Stimulated activated CD4-positive, alpha-beta T cell treated with anti-CD3 and anti-CD28 coated beads, Interleukin-4, amount 100 ng/mL, for 48 hours (primary cell): ENCODE measurements around the gene GPR157.
"Not testable (repeated sequence)": the region's sequence is repeated elsewhere in the genome, so short reads cannot be mapped to it uniquely, and the experiment has no call there.

Experiments used
- DNase-seq, 2 donors: peaks; one replicate each; pipeline ENCODE4 v3.0.0-alpha.2; 2020; ENCODE audit warnings: low read depth in 2 of 2

GPR157 gene

DNA sequence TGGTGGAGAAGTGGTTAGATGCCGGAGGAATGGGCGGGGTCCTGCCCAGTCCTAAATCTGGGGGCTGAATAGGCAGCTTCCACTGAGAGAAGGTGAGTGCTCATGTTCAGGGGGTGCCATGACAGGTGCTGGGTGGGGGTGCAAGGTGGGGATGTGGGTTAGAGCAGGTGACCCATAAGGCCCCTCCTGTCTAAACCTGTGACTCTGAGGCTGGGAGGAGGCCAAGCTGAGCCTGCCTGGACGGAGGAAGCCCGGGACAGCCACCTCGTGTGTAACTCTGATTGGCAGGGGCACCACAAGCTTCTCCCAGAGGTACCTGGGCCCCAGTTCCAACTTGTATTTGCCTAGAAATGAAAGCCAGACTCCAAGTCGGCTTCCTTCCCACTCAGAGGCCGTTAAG, 10.7 kb downstream of the GPR157 start:
- no peak for DNase-seq

- no peak for DNase-seq
Measured at GRCh38 chr1:9115351-9116205, 13.3 kb downstream of the GPR157 start.

- DNase-seq: no peak
Measured at GRCh38 chr1:9112961-9113880, 15.7 kb downstream of the GPR157 start.

DNA sequence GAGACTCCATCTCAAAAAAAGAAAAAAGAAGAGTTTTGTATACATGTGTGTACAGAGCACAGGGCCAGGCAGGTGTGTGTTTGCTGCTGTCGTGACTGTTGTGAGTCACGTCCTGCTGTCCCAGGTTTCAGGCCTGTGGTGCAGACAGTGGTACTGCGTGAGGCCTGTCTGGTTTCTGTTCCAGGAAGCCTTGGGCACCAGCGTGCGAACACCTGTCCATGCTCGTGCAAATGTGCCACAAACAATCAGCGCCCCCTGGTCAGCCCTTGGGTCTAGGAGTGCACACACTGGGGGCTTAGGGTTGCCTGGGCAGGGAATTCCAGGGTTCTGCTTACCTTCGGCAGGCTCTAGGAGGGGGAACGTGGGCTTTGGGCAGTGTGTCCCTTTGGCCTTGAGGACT, 16.9 kb downstream of the GPR157 start:
- DNase-seq: no peak

DNA sequence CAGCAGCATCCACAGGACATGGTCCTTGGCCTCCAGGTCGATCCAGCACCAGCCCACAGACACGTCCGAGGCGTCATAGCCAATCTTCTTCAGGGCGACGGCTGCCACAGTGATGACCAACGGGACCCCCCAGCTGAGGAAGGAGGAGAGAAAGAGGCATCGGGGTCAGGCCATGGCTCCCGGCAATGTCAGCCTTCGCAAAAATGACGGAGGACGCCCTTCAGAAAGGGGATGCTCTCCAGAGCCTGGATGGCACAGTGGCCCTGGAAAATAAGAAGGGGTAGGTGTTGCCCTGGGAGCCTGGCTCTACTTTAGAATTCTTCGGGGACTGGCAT, 17.6 kb downstream of the GPR157 start:
- DNase-seq: no peak

DNA sequence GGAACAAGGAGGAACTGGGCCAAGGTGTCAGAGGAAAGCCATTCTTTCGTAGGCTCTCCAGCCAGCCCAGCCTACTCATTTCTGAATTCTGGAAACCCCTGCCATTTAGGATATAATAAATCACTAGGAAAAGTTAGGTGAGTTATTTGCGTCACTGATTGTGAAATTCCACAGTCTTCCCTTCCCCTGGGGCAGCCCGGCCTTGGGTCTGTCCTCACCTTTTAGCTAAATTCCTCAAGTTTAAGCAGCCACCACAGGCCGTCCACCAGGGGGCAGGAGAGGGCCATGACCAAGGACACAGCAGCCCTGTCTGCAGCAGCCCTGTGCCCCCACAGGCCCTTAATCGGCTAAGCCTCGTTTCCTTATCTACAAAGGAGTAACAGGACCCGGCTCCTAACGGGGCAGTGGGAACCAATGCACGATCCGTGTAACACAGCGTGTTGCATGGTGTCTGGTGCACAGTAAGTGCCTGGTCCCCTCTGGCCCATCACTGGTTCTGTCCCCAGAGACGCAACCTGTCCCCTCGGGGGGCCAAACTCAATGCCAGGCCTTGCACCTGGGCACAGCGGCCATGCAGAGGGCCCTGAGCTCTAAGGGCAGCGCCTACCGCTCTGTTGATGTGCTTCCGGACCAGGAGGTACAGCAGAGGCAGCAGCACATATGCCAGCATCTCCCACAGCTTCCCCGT, 18.1 kb downstream of the GPR157 start:
- peak; percentile 83 to 90 for DNase-seq

DNA sequence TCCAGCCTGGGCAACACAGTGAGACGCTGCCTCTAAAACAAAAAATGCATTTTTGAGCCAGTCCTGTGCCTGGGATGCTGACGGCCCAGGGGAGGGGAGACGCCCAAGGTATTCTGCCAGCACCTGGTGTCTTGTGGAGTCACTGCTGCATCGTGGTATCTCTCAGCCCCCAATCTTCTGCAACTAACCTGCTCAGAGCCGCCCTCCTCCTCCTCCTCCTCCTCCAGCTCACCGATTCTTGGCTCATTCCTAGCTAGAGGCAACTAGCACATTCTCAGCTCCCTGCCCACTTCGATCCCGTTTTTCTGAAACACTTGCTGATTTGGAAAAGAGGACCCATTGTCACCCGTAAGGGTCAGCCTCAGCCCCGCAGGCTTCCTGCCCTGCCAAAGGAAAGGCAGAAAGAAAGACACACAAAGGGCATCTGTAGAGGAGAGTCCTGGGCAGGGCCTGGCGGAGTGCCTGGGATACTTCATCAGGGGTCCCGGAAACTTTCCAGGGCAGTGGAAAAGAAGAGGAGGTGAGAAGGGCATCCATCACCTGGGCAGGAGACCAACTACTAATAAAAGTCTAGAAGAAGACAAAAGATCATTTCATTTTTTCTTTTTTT, 20.7 kb downstream of the GPR157 start:
- no peak for DNase-seq

GRCh38 chr1:9107136-9107535, 21.8 kb downstream of the GPR157 start:
- DNase-seq: no peak

GRCh38 chr1:9106286-9106685, 22.6 kb downstream of the GPR157 start:
- DNase-seq: no peak

GRCh38 chr1:9105336-9105867, 23.5 kb downstream of the GPR157 start:
- no peak for DNase-seq

DNA sequence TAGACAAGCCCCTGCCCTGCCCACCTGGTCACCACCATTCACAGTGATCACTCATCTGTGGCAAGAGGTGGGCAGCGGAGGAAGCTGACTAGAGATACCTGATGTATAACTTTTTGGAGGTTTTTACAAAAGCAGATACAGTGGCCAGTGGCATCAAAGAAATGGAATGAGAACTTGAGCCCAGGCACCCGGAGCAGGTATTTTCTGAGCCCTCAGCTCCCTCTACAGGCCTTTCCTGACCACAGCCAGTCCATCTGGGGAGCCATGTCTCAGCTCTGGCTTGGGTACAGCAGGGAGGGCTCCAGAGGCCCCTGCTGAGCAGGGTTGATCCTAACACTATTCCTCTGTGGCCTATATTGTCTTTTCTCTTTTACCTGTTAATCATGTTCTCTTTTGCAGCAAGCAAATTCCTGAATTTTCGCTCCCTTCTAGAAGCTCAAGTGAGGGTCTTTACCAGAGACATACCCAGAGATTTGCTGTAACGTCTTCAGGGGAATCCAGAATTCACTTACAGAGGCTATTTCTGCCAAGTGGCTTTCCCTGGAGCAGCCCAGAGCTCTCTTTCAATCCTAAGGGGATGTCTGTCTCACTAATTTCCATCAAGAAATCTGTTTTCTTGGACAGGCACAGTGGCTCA, 27.3 kb downstream of the GPR157 start:
- DNase-seq: no peak

DNA sequence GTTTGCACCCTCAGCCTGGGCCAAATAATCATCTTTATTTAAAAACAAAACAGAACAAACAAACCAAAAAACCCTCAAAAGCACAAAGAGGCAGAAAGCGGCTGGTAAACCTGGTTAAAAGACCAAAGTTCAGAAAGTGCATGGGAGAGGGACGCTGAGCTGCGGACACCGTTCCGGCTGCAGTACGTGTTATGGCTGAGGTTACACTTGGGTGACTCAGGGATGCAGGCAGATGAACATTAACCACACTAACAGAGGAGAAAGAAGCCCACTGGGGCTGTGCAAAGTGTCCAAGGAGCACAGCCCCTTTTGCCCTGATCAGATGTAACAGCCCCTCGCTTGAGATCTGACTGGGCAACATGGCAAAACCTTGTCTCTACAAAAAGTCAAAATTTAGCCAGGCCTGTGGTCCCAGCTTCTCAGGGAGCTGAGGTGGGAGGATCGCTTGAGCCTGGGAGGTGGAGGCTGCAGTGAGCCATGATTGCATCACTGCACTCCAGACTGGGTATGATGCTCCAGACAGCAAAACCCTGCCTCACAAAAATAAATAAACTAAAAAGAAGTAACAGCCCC, 28.3 kb downstream of the GPR157 start:
- DNase-seq: no peak

DNA sequence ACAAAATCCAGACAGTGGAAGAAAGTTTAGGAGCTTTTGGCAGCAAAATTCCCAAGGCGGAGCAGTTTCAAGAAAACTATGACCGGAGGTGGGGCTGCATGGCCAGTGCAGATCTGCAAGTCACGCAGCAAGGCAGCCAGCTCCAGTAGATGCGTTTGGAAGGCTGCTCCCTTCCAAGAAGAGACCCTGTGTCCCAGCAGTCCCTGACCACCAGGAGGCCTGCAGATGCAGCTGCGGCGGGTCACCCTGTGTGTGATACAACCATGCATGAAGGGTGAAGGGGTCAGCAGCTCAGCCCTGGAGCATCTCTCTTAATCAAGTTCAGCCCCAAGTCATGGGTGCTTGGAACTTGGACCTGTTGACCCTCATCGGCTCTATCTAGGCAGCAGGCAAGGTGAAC, 29.3 kb downstream of the GPR157 start:
- DNase-seq: no peak

DNA sequence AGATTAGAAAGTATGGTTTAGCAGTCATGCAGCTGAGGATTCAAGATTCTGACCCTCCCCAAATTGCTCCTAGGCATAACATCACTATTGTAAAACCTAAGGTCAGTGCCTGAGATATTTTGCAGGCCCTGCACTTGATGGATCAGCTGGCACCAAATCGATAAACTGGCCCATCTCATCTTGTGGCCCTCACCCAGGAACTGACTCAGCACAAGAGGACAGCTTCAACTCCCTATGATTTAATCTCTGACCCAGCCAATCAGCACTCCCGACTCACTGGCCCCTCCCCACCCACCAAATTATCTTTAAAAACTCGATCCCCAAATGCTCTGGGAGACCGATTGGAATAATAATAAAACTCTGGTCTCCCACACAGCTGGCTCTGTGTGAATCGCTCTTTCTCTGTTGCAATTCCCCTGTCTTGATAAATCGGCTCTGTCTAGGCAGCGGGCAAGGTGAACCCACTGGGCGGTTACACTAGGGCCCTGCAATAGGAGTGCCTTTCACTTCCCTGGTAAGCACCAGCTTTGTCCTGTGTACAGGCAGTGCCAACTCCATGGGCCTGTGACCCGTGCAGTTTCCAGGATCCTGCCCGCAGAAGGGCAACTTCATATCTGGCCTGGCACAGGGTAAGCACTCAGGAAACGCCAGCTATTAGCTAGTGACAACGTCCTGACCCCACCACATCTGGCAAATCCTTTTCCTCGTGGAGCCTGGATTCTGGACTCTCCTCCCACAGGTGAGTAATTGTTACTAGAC, 30.8 kb downstream of the GPR157 start:
- DNase-seq: no peak

DNA sequence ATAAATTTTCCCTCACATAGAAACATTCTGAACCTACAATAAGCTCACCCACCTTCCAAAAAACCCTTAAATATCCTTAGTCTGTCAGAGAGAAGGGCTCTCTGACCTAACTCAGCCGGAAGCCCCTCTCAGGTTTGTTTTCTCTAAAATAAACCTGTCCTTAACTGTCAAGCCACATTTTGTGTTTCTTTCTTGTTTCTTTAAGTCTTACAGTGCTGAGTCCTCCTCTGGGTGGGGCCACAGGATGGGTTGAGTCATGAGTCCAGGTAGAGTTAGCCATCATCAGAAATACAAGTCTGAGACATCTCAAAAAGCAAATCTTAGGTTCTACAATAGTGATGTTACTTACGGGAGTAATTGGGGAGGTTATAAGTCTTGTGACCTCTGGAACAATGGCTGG, 33.1 kb downstream of the GPR157 start:
- no peak for DNase-seq

- DNase-seq: not testable (repeated sequence)
Measured at GRCh38 chr1:9093996-9094595, 34.8 kb downstream of the GPR157 start.

DNA sequence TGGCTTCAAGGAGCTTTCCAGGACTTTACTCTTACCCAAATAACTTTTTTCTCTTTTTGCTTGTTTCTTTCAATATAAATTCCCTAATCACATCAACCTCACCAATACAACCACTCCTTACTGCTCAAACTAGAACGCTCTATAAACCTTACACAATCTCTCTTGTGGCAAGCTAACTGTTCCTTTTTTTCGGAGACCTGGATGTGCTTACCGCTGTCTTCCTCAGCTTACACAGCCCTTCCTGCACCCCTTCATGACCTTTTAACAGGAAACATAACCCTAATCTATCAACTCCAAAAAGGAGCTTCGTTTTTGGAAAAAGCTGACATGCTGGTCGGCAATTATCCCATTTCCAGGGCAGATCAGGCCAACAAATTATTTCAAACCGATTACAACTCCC, 35.3 kb downstream of the GPR157 start:
- DNase-seq: no peak

GRCh38 chr1:9093091-9093490, 35.8 kb downstream of the GPR157 start:
- no peak for DNase-seq

- no peak for DNase-seq
Measured at GRCh38 chr1:9088807-9089206, 40.1 kb downstream of the GPR157 start.
